Measurements from ENCODE around the gene RNF141. TPM values are rescaled to one million over a fixed set of nuclear protein-coding genes. Genes with fewer than 3 reads are reported as not detected.

RNF141 gene
- total RNA-seq, 1 experiment from 2014 or later: 23.2 TPM

GRCh38 chr11:10537600-10537999, 3.4 kb downstream of the RNF141 start:
- TF ChIP-seq NR1H2 (CRISPR knock-in tag; IDR thresholded peaks at IDR 0.05): no peak
- DNase-seq (ENCODE audit: low spot score): no peak
- peaks cover 12% of the 10 kb centered on the region for H3K27me3 Mint-ChIP-seq (ENCODE audit: low read depth)
- no peaks in the 10 kb centered on the region for H3K9me3 Mint-ChIP-seq
- POLR2A ChIA-PET: no interaction called here
- H3K4me1 Mint-ChIP-seq: peaks cover 15% of the 10 kb centered on the region
- H3K4me3 Mint-ChIP-seq: no peak overlapping the region
- no peak overlapping the region for H3K27ac Mint-ChIP-seq
- CTCF ChIA-PET: interaction anchor here (0.5 kb wide), 1 partner anchor 859 kb away, joined by 3 read pairs; no protein-coding TSS in a partner anchor
- no peaks in the 10 kb centered on the region for H3K36me3 Mint-ChIP-seq
- no peak for ATAC-seq

GRCh38 chr11:10534316-10534715, 6.7 kb downstream of the RNF141 start:
- TF ChIP-seq ESRRA (CRISPR knock-in tag; IDR thresholded peaks at IDR 0.05; ENCODE audit: borderline replicate concordance) (no peak), JUN (CRISPR knock-in tag; IDR thresholded peaks at IDR 0.05) (no peak), ZNF512 (CRISPR knock-in tag; IDR thresholded peaks at IDR 0.05; ENCODE audit: borderline replicate concordance) (no peak), ZNF532 (CRISPR knock-in tag; IDR thresholded peaks at IDR 0.05; ENCODE audit: borderline replicate concordance) (no peak), NFE2L1 (CRISPR knock-in tag; IDR thresholded peaks at IDR 0.05) (no peak), ZBTB21 (CRISPR knock-in tag; IDR thresholded peaks at IDR 0.05; ENCODE audit: borderline replicate concordance) (no peak), NR3C1 (CRISPR knock-in tag; conservative IDR thresholded peaks at IDR 0.05; ENCODE audit: low read depth) (no peak), PRDM15 (CRISPR knock-in tag; IDR thresholded peaks at IDR 0.05) (no peak), SP1 (CRISPR knock-in tag; conservative IDR thresholded peaks at IDR 0.05) (no peak), USF2 (CRISPR knock-in tag; IDR thresholded peaks at IDR 0.05) (no peak)
- H3K36me3 Mint-ChIP-seq: peaks cover 4% of the 10 kb centered on the region; the same call in 1 of the 2 replicates
- H3K27me3 Mint-ChIP-seq (ENCODE audit: low read depth): no peaks in the 10 kb centered on the region
- H3K27ac Mint-ChIP-seq: no peak overlapping the region
- ATAC-seq: no peak
- H3K4me1 Mint-ChIP-seq: no peaks in the 10 kb centered on the region
- H3K9me3 Mint-ChIP-seq: no peaks in the 10 kb centered on the region
- ChIA-PET POLR2A (no interaction called here), CTCF (no interaction called here)
- DNase-seq (ENCODE audit: low spot score): no peak
- H3K4me3 Mint-ChIP-seq: no peak overlapping the region

GRCh38 chr11:10533323-10533722, 7.7 kb downstream of the RNF141 start:
- no peak for DNase-seq (ENCODE audit: low spot score)
- no peaks in the 10 kb centered on the region for H3K9me3 Mint-ChIP-seq
- no peak overlapping the region for H3K4me3 Mint-ChIP-seq
- no peak overlapping the region for H3K27ac Mint-ChIP-seq
- no peak for TF ChIP-seq FOXP1 (CRISPR knock-in tag; IDR thresholded peaks at IDR 0.05; ENCODE audit: borderline replicate concordance)
- TF ChIP-seq CREM (CRISPR knock-in tag; IDR thresholded peaks at IDR 0.05): no peak
- no peak for TF ChIP-seq ZBTB43 (CRISPR knock-in tag; IDR thresholded peaks at IDR 0.05)
- no peak for TF ChIP-seq NR2C2 (CRISPR knock-in tag; IDR thresholded peaks at IDR 0.05)
- H3K4me1 Mint-ChIP-seq: no peaks in the 10 kb centered on the region
- ATAC-seq: no peak
- POLR2A ChIA-PET: no interaction called here
- CTCF ChIA-PET: no interaction called here
- H3K36me3 Mint-ChIP-seq: peaks cover 7% of the 10 kb centered on the region; the same call in 1 of the 2 replicates
- H3K27me3 Mint-ChIP-seq (ENCODE audit: low read depth): no peaks in the 10 kb centered on the region

Measured in WTC11 (cell line).